Left colon (tissue), 2 donors: ENCODE data around the gene CCDC187. TPM values are rescaled to one million over a fixed set of nuclear protein-coding genes. Genes with fewer than 3 reads are reported as not detected.
A peak's percentile ranks its signal among the peaks of the same experiment; 100 is the strongest.

Experiments
- ATAC-seq: fragments of 200-7000 bp; cut with Tn5 transposase; one replicate; pipeline ENCODE4 v1.9.1; 2020; ENCODE audit warnings: mild to moderate bottlenecking, moderate library complexity
- DNase-seq, 2 donors: peaks; one replicate each; pipeline ENCODE4 v3.0.0-alpha.2; 2020
- intact Hi-C, 2 donors: fragments of 100-400 bp; cut with DNase I in 1 of 2; cut with micrococcal nuclease in 1 of 2; formaldehyde crosslinking; loops; one replicate each; pipeline versions ENCODE4 v1.11.2 to v1.14.0; 2022; cut with DNase I, micrococcal nuclease
- total RNA-seq, 2 donors: library from RNA; stranded (reverse); fragmentation: NEBNext Ultra II Directional; extraction: Animal tissue kit (Norgen Biotek cat#: 25700); gene quantifications; one replicate each; pipeline ENCODE4 v1.2.1, GENCODE V29; 2021
- donor health status: DM: no; HTN: no; CAD: no.
- donor health status: DM: yes; HTN: yes; CAD: no.

CCDC187 gene
- total RNA-seq, 2 donors from 2014 or later: 0.52 to 0.67 TPM

- intact Hi-C loops: no loop called here
- DNase-seq: no peak
- no peak for ATAC-seq
Observed at GRCh38 chr9:136226680-136227407, 77.0 kb downstream of the CCDC187 start.

- peak; percentile 92 for ATAC-seq
- intact Hi-C loops: no loop called here
- peak; percentile 49 to 81 for DNase-seq
Observed at GRCh38 chr9:136225748-136226679, 77.9 kb downstream of the CCDC187 start.

- intact Hi-C loops: no loop called here
- ATAC-seq: no peak
- peak in 1 of 2 donors; percentile 32 for DNase-seq
Observed at GRCh38 chr9:136225366-136225747, 78.5 kb downstream of the CCDC187 start.

- intact Hi-C loops: no loop called here
- no peak for ATAC-seq
- DNase-seq: no peak
Observed at GRCh38 chr9:136223871-136224640, 79.8 kb downstream of the CCDC187 start.

GRCh38 chr9:136222906-136223285, 81.0 kb downstream of the CCDC187 start:
- intact Hi-C loops: no loop called here
- ATAC-seq (no peak), DNase-seq (no peak)

- ATAC-seq (no peak), DNase-seq (no peak)
- intact Hi-C loops: no loop called here
Observed at GRCh38 chr9:136222166-136222905, 81.6 kb downstream of the CCDC187 start.

GRCh38 chr9:136220017-136220729, 83.7 kb downstream of the CCDC187 start:
- ATAC-seq (no peak), DNase-seq (no peak)

GRCh38 chr9:136219276-136219675, 84.6 kb downstream of the CCDC187 start:
- intact Hi-C loops: no loop called here
- ATAC-seq: no peak
- no peak for DNase-seq

More at GRCh38 chr9:136220017-136220729, 83.7 kb downstream of the CCDC187 start:
- intact Hi-C loops: no loop called here

GRCh38 chr9:136218673-136219072, 85.2 kb downstream of the CCDC187 start:
- ATAC-seq: no peak
- DNase-seq: no peak
- intact Hi-C loops: no loop called here

GRCh38 chr9:136218271-136218670, 85.6 kb downstream of the CCDC187 start:
- intact Hi-C loops: no loop called here
- ATAC-seq (no peak), DNase-seq (no peak)

- DNase-seq (no peak), ATAC-seq (no peak)
- intact Hi-C loops: no loop called here
Observed at GRCh38 chr9:136216541-136217244, 87.2 kb downstream of the CCDC187 start.

GRCh38 chr9:136213733-136214132, 90.2 kb downstream of the CCDC187 start:
- ATAC-seq (no peak), DNase-seq (no peak)
- intact Hi-C loops: no loop called here

GRCh38 chr9:136212345-136212950, 91.4 kb downstream of the CCDC187 start:
- ATAC-seq (no peak), DNase-seq (no peak)
- intact Hi-C loops: no loop called here

GRCh38 chr9:136211441-136212344, 92.2 kb downstream of the CCDC187 start:
- intact Hi-C loops: no loop called here
- ATAC-seq: no peak
- DNase-seq: no peak

- DNase-seq (no peak), ATAC-seq (no peak)
- intact Hi-C loops: no loop called here
Observed at GRCh38 chr9:136211006-136211405, 92.9 kb downstream of the CCDC187 start.

- no peak for ATAC-seq
- intact Hi-C loops: no loop called here
- DNase-seq: no peak
Observed at GRCh38 chr9:136210276-136210675, 93.6 kb downstream of the CCDC187 start.
